Measurements from ENCODE around the gene RUVBL2. TPM values are rescaled to one million over a fixed set of nuclear protein-coding genes. Genes with fewer than 3 reads are reported as not detected.
"Not testable (repeated sequence)": the region's sequence is repeated elsewhere in the genome, so short reads cannot be mapped to it uniquely, and the experiment has no call there.

Gene RUVBL2
- total RNA-seq, 2 experiments from 2014 or later = 175 to 176 TPM

GRCh38 chr19:49028686-49029085 is 35.0 kb downstream of the RUVBL2 start:
- H3K4me3 Mint-ChIP-seq; H3K4me1 Mint-ChIP-seq (ENCODE audit: low read depth); POLR2A ChIA-PET; intact Hi-C loops (cut with micrococcal nuclease); H3K27ac Mint-ChIP-seq; CTCF ChIA-PET; H3K9me3 Mint-ChIP-seq; DNase-seq; H3K36me3 Mint-ChIP-seq (ENCODE audit: low read depth); H3K27me3 Mint-ChIP-seq; ATAC-seq: not testable (repeated sequence)

- ATAC-seq; intact Hi-C loops (cut with micrococcal nuclease): not testable (repeated sequence)
Measured at GRCh38 chr19:49029749-49030148, 36.1 kb downstream of the RUVBL2 start.

GRCh38 chr19:49030323-49030722 is 36.6 kb downstream of the RUVBL2 start:
- DNase-seq; H3K27ac Mint-ChIP-seq; intact Hi-C loops (cut with micrococcal nuclease); H3K36me3 Mint-ChIP-seq (ENCODE audit: low read depth); POLR2A ChIA-PET; ATAC-seq; H3K4me3 Mint-ChIP-seq; CTCF ChIA-PET; H3K4me1 Mint-ChIP-seq (ENCODE audit: low read depth); H3K27me3 Mint-ChIP-seq; H3K9me3 Mint-ChIP-seq: not testable (repeated sequence)

More at GRCh38 chr19:49029749-49030148, 36.1 kb downstream of the RUVBL2 start:
- H3K4me1 Mint-ChIP-seq (ENCODE audit: low read depth); H3K9me3 Mint-ChIP-seq; H3K27ac Mint-ChIP-seq; CTCF ChIA-PET; H3K4me3 Mint-ChIP-seq; H3K36me3 Mint-ChIP-seq (ENCODE audit: low read depth); POLR2A ChIA-PET; H3K27me3 Mint-ChIP-seq; DNase-seq: not testable (repeated sequence)

- peak; percentile 94 for ATAC-seq
- peak; percentile 85 for DNase-seq
- intact Hi-C loops (cut with micrococcal nuclease); H3K4me1 Mint-ChIP-seq (ENCODE audit: low read depth); H3K4me3 Mint-ChIP-seq; H3K27ac Mint-ChIP-seq; POLR2A ChIA-PET; H3K27me3 Mint-ChIP-seq; H3K9me3 Mint-ChIP-seq; H3K36me3 Mint-ChIP-seq (ENCODE audit: low read depth); CTCF ChIA-PET: not testable (repeated sequence)
- peak; percentile 66 for TF ChIP-seq CTCF (IDR thresholded peaks at IDR 0.05)
Measured at GRCh38 chr19:49031642-49032301, 38.1 kb downstream of the RUVBL2 start, which contains the start of gene CGB2. TSS of gene CGB2 (plus strand) at chr19:49031890. CDS start at chr19:49032096, 206 bp downstream.

GRCh38 chr19:49036815-49037214 is 43.1 kb downstream of the RUVBL2 start, which contains the start of gene CGB1:
TSS of gene CGB1 (minus strand) at chr19:49036895. CDS start at chr19:49036711, 184 bp downstream.
- H3K4me3 Mint-ChIP-seq; H3K27ac Mint-ChIP-seq; intact Hi-C loops (cut with micrococcal nuclease); CTCF ChIA-PET; POLR2A ChIA-PET; H3K36me3 Mint-ChIP-seq (ENCODE audit: low read depth); H3K27me3 Mint-ChIP-seq; H3K4me1 Mint-ChIP-seq (ENCODE audit: low read depth); H3K9me3 Mint-ChIP-seq: not testable (repeated sequence)
- ATAC-seq (peak; percentile 61), DNase-seq (peak; percentile 82)
- peak; percentile 72 for TF ChIP-seq CTCF (IDR thresholded peaks at IDR 0.05)

- H3K9me3 Mint-ChIP-seq; H3K4me1 Mint-ChIP-seq (ENCODE audit: low read depth); H3K27ac Mint-ChIP-seq; DNase-seq; ATAC-seq; H3K4me3 Mint-ChIP-seq; POLR2A ChIA-PET; H3K36me3 Mint-ChIP-seq (ENCODE audit: low read depth); CTCF ChIA-PET; intact Hi-C loops (cut with micrococcal nuclease); H3K27me3 Mint-ChIP-seq: not testable (repeated sequence)
Measured at GRCh38 chr19:49038111-49038510, 44.4 kb downstream of the RUVBL2 start.

GRCh38 chr19:49038557-49039276 is 45.0 kb downstream of the RUVBL2 start:
- CTCF ChIA-PET; H3K27ac Mint-ChIP-seq; intact Hi-C loops (cut with micrococcal nuclease): not testable (repeated sequence)

GRCh38 chr19:49039736-49040135 is 46.0 kb downstream of the RUVBL2 start:
- H3K27me3 Mint-ChIP-seq; ATAC-seq; DNase-seq; H3K4me1 Mint-ChIP-seq (ENCODE audit: low read depth); intact Hi-C loops (cut with micrococcal nuclease); POLR2A ChIA-PET; H3K36me3 Mint-ChIP-seq (ENCODE audit: low read depth); CTCF ChIA-PET; H3K4me3 Mint-ChIP-seq; H3K9me3 Mint-ChIP-seq; H3K27ac Mint-ChIP-seq: not testable (repeated sequence)

More at GRCh38 chr19:49038557-49039276, 45.0 kb downstream of the RUVBL2 start:
- H3K36me3 Mint-ChIP-seq (ENCODE audit: low read depth); DNase-seq; ATAC-seq; H3K4me1 Mint-ChIP-seq (ENCODE audit: low read depth); POLR2A ChIA-PET; H3K4me3 Mint-ChIP-seq; H3K27me3 Mint-ChIP-seq; H3K9me3 Mint-ChIP-seq: not testable (repeated sequence)

All from activated CD8-positive, alpha-beta T cell treated with anti-CD3 and anti-CD28 coated beads for 36 hours (primary cell).